HepG2 (cell line): Measurements from ENCODE around the gene TBC1D10A. TPM values are rescaled to one million over a fixed set of nuclear protein-coding genes. Genes with fewer than 3 reads are reported as not detected.

Experiments
- ATAC-seq: fragments of 200-7000 bp; cut with Tn5 transposase; 3 replicates; pipeline ENCODE4 v1.9.1; 2020; ENCODE audit warnings: mild to moderate bottlenecking, moderate library complexity
- BruUV-seq: library from RNA; stranded (reverse); fragments of 400-500 nt; replicated peaks from 2 replicates; lab custom pipeline; 2021; lab: Mats Ljungman, UMichigan
- CTCF ChIA-PET: fragments of 300-600 bp; formaldehyde crosslinking; extraction: SDS; loops from one replicate; lab custom pipeline; 2021; ENCODE audit warnings: low total read pairs, inconsistent platforms, low intra/inter-chr PET ratio; lab: Yijun Ruan, JAX
- POLR2A ChIA-PET: fragments of 350-600 bp; sonication (Branson Sonifier 250); formaldehyde crosslinking; loops from one replicate; lab custom pipeline; 2020; ENCODE audit warnings: antibody characterized with exemption, inconsistent platforms; lab: Yijun Ruan, JAX
- DNase-seq: peaks from one replicate; pipeline ENCODE4 v3.0.0-alpha.2; 2015; ENCODE audit warnings: low spot score
- FAIRE-seq: peaks from 3 replicates; lab custom pipeline; 2011; peaks lifted over from hg19 to GRCh38; lab: Jason Lieb, UNC
- H2AFZ ChIP-seq: one replicate; pipeline ENCODE4 v1.6.1; 2011; ENCODE audit warnings: low read length, inconsistent platforms
- H3K27ac ChIP-seq: fragments of 300-600 bp; 3 replicates; pipeline ENCODE4 v1.8.0; 2011; ENCODE audit warnings: mixed run types, mild to moderate bottlenecking, mixed read lengths, low read length, inconsistent platforms; ENCODE audit not compliant: insufficient read depth; ENCODE audit errors: extremely low read length
- H3K27me3 ChIP-seq, 2 experiments: fragments of 200-600 bp in 1 of 2; 2 replicates in 1 of 2; 3 replicates in 1 of 2; pipeline versions ENCODE4 v1.6.0 to v1.8.0; 2011; ENCODE audit warnings: low read length in 2 of 2, mild to moderate bottlenecking in 2 of 2, moderate library complexity in 2 of 2, inconsistent platforms in 1 of 2; ENCODE audit not compliant: insufficient read depth in 2 of 2, control insufficient read depth in 1 of 2
- H3K36me3 ChIP-seq, 2 experiments: fragments of 200-600 bp in 1 of 2; replicated peaks in 1 of 2; 2 replicates in 1 of 2; 3 replicates in 1 of 2; pipeline versions ENCODE4 v1.5.1 to v1.8.0; 2011; ENCODE audit warnings: low read length in 2 of 2, inconsistent platforms in 1 of 2; ENCODE audit not compliant: insufficient read depth in 2 of 2, control insufficient read depth in 1 of 2
- H3K4me1 ChIP-seq: 2 replicates; pipeline ENCODE4 v1.5.1; 2012; ENCODE audit warnings: low read length, inconsistent platforms; ENCODE audit not compliant: insufficient read depth
- H3K4me2 ChIP-seq: 2 replicates; pipeline ENCODE4 v1.6.0; 2011; ENCODE audit warnings: low read depth, low read length, inconsistent platforms
- H3K4me3 ChIP-seq, 3 experiments: fragments of 200-600 bp in 1 of 3; sonication (generic), shearing (Covaris generic) in 1 of 3; replicated peaks in 1 of 3; 2 replicates each; pipeline ENCODE4 v1.5.1; 2011 to 2016; ENCODE audit warnings: low read length in 3 of 3, inconsistent platforms in 2 of 3, low read depth in 2 of 3, mild to moderate bottlenecking in 2 of 3, control low read depth in 1 of 3, mixed read lengths in 1 of 3; ENCODE audit not compliant: insufficient read depth in 1 of 3
- H3K79me2 ChIP-seq: one replicate; pipeline ENCODE4 v1.6.1; 2011; ENCODE audit warnings: low read length, inconsistent platforms; ENCODE audit not compliant: insufficient read depth
- H3K9ac ChIP-seq: 2 replicates; pipeline ENCODE4 v1.6.0; 2011; ENCODE audit warnings: mild to moderate bottlenecking, low read depth, low read length, inconsistent platforms; ENCODE audit not compliant: insufficient read depth
- H3K9me3 ChIP-seq: 2 replicates; pipeline ENCODE4 v1.5.1; 2012; ENCODE audit warnings: mild to moderate bottlenecking, low read length
- H4K20me1 ChIP-seq: 2 replicates; pipeline ENCODE4 v1.6.0; 2011; ENCODE audit warnings: inconsistent platforms, mild to moderate bottlenecking, low read length, moderate library complexity; ENCODE audit not compliant: insufficient read depth
- ETV6 ChIP-seq: sonication (generic); formaldehyde crosslinking; conservative IDR thresholded peaks from 2 replicates; pipeline ENCODE4 v1.4.0; 2020; ENCODE audit warnings: missing genetic modification reagents
- MXD3 ChIP-seq: IDR thresholded peaks from 2 replicates; pipeline ENCODE4 v1.6.1; 2016; ENCODE audit warnings: mild to moderate bottlenecking, missing biosample characterization, missing genetic modification reagents
- POGZ ChIP-seq: sonication (generic); formaldehyde crosslinking; IDR thresholded peaks from 2 replicates; pipeline ENCODE4 v1.4.0; 2020; ENCODE audit warnings: mild to moderate bottlenecking, missing genetic modification reagents
- ZNF432 ChIP-seq: sonication (generic); formaldehyde crosslinking; IDR thresholded peaks from 2 replicates; pipeline ENCODE4 v1.5.0; 2020; ENCODE audit warnings: missing genetic modification reagents, mild to moderate bottlenecking, borderline replicate concordance
- ZNF543 ChIP-seq: sonication (generic); formaldehyde crosslinking; IDR thresholded peaks from 2 replicates; pipeline ENCODE4 v1.4.0; 2020; ENCODE audit warnings: mild to moderate bottlenecking, missing genetic modification reagents
- ZNF609 ChIP-seq: sonication (generic); formaldehyde crosslinking; IDR thresholded peaks from 2 replicates; pipeline ENCODE4 v1.4.0; 2020; ENCODE audit warnings: mild to moderate bottlenecking, missing genetic modification reagents, borderline replicate concordance
- ZNF879 ChIP-seq: sonication (generic); formaldehyde crosslinking; IDR thresholded peaks from 2 replicates; pipeline ENCODE4 v1.8.1; 2023; ENCODE audit warnings: missing genetic modification reagents
- WGBS: methylation state at CpG from one replicate; pipeline ENCODE4 v1.1.6; 2017; ENCODE audit warnings: low lambda C conversion rate; 5-methylcytosine and 5-hydroxymethylcytosine counted together
- in situ Hi-C: cut with HindIII; loops from 2 replicates; pipeline ENCODE4 v1.10.0; 2017; ENCODE audit warnings: low pct_unique_long_range_greater_than_20kb; ENCODE audit not compliant: extremely low pct_ligation_motif_present
- intact Hi-C: fragments of 100-400 bp; cut with micrococcal nuclease; formaldehyde crosslinking; loops from one replicate; pipeline ENCODE4 v1.10.0; 2022; ENCODE audit not compliant: unreplicated experiment
- polyA plus RNA-seq, 8 experiments: library from polyadenylated mRNA; depleted of rRNA in 3 of 8; stranded (reverse) in 7 of 8; unstranded in 1 of 8; fragments of >200 nt; fragmentation: Illumina TruSeq in 4 of 8; extraction: Trizol in 4 of 8; gene quantifications; 2 replicates each; pipeline versions ENCODE4 v1.2.1 to v1.2.3, GENCODE V29; 2011 to 2016; ENCODE audit warnings: low read depth in 4 of 8, missing spikeins in 1 of 8, mixed read lengths in 1 of 8; ENCODE audit not compliant: insufficient read depth in 1 of 8
- total RNA-seq, 5 experiments: library from RNA; depleted of rRNA; stranded (reverse); fragments of >200 nt; fragmentation: Illumina TruSeq; extraction: Trizol; gene quantifications; 2 replicates each; pipeline ENCODE4 v1.2.3, GENCODE V29; 2016; ENCODE audit warnings: low read depth in 1 of 5

Gene TBC1D10A
- total and polyA plus RNA-seq, 2 of the 13 experiments (the other 11 are each of a cell fraction or from before 2014, with no cell fraction given), result 4.2 to 4.9 TPM

GRCh38 chr22:30253205-30253852 lies 73.4 kb downstream of the TBC1D10A start:
- TF ChIP-seq ZNF609 (CRISPR knock-in tag), result no peak
- TF ChIP-seq MXD3 (CRISPR knock-in tag), result no peak
- no peak for TF ChIP-seq ETV6 (CRISPR knock-in tag)
- no peak for TF ChIP-seq ZNF543 (CRISPR knock-in tag)
- TF ChIP-seq ZNF432, result no peak
- no peak for TF ChIP-seq POGZ (CRISPR knock-in tag)
- no peak for TF ChIP-seq ZNF879 (CRISPR knock-in tag)
- TF ChIP-seq, all 625 proteins: peak for 0
- FAIRE-seq (no peak), ATAC-seq (no peak), DNase-seq (no peak)
- Histone ChIP-seq H3K9ac (no peak overlapping the region), H3K4me2 (no peak overlapping the region), H3K27me3 (peaks cover 0 to 8% of the 10 kb centered on the region in 2 experiments; a peak in 2 of 5 replicates), H3K36me3 (no peaks in the 10 kb centered on the region), H3K79me2 (no peaks in the 10 kb centered on the region), H3K4me1 (peaks cover 67% of the 10 kb centered on the region), H2AFZ (no peak overlapping the region), H3K9me3 (no peaks in the 10 kb centered on the region), H3K27ac (no peak overlapping the region), H4K20me1 (no peaks in the 10 kb centered on the region), H3K4me3 (no peak overlapping the region)
- in situ Hi-C loops, result no loop called here
- POLR2A ChIA-PET, result no interaction called here
- intact Hi-C loops, result no loop called here
- WGBS, result 72% methylated on average over 17 of the region's 22 CpGs
- CTCF ChIA-PET, result no interaction called here
- no TSS peak for BruUV-seq
